ENCODE data around the gene B2M. TPM values are rescaled to one million over a fixed set of nuclear protein-coding genes. Genes with fewer than 3 reads are reported as not detected.
A peak's percentile ranks its signal among the peaks of the same experiment; 100 is the strongest.

Gene B2M
- 1,000 to 10,000 TPM; 5,611 to 6,275 TPM for total RNA-seq

- Mint-ChIP-seq H3K36me3 (ENCODE audit: insufficient read depth in 2 of 2) (peaks cover 43 to 58% of the 10 kb centered on the region in 2 donors), H3K4me3 (peak within 1 kb of the TSS; percentile 85 to 99), H3K9me3 (no peaks in the 10 kb centered on the region), H3K27ac (peak within 1 kb of the TSS; percentile 100), H3K27me3 (ENCODE audit: low read depth) (no peaks in the 10 kb centered on the region), H3K4me1 (ENCODE audit: low read depth) (peaks cover 34% of the 10 kb centered on the region)
- DNase-seq (peak; percentile 94 to 96), ATAC-seq (replicated peaks in 1 of 2) (peak; percentile 84 to 87)
Observed at GRCh38 chr15:44711096-44711742, at the start of gene B2M, which contains the start of gene PATL2. Gene B2M (plus strand): TSS chr15:44711517. CDS start chr15:44711547, 30 bp downstream. Gene PATL2 (minus strand): TSS chr15:44711323. CDS start chr15:44676490, 34,833 bp downstream.

- ATAC-seq (replicated peaks in 1 of 2) (no peak), DNase-seq (no peak)
- Mint-ChIP-seq H3K9me3 (no peaks in the 10 kb centered on the region), H3K27me3 (ENCODE audit: low read depth) (no peaks in the 10 kb centered on the region), H3K4me3 (peak overlapping the region; percentile 96 to 100), H3K4me1 (ENCODE audit: low read depth) (peaks cover 66% of the 10 kb centered on the region), H3K27ac (peak overlapping the region; percentile 85), H3K36me3 (ENCODE audit: insufficient read depth in 2 of 2) (peaks cover 10 to 24% of the 10 kb centered on the region in 2 donors)
Observed at GRCh38 chr15:44661576-44661975, 49.7 kb upstream of the B2M start.

- Mint-ChIP-seq H3K36me3 (ENCODE audit: insufficient read depth in 2 of 2) (peaks cover 10 to 18% of the 10 kb centered on the region in 2 donors), H3K4me1 (ENCODE audit: low read depth) (peaks cover 69% of the 10 kb centered on the region), H3K9me3 (no peaks in the 10 kb centered on the region), H3K27ac (peak overlapping the region; percentile 100), H3K27me3 (ENCODE audit: low read depth) (no peaks in the 10 kb centered on the region), H3K4me3 (peak overlapping the region; percentile 96 to 100)
- ATAC-seq (replicated peaks in 1 of 2) = peak; percentile 62 to 70
- DNase-seq = peak; percentile 85 to 90
Observed at GRCh38 chr15:44662478-44663409, 48.6 kb upstream of the B2M start.

- DNase-seq (peak; percentile 97), ATAC-seq (replicated peaks in 1 of 2) (peak; percentile 83 to 85)
- H3K27ac Mint-ChIP-seq = peak within 1 kb of the TSS; percentile 100
- peaks cover 76% of the 10 kb centered on the region for H3K4me1 Mint-ChIP-seq (ENCODE audit: low read depth)
- H3K27me3 Mint-ChIP-seq (ENCODE audit: low read depth) = no peaks in the 10 kb centered on the region
- H3K36me3 Mint-ChIP-seq (ENCODE audit: insufficient read depth in 2 of 2) = peaks cover 10 to 16% of the 10 kb centered on the region in 2 donors
- H3K9me3 Mint-ChIP-seq = no peaks in the 10 kb centered on the region
- peak within 1 kb of the TSS; percentile 96 to 100 for H3K4me3 Mint-ChIP-seq
Observed at GRCh38 chr15:44663410-44664308, 47.7 kb upstream of the B2M start, which contains the start of gene SPG11. Gene SPG11 (minus strand): TSS chr15:44663662. CDS start chr15:44663647, 15 bp downstream.

GRCh38 chr15:44666210-44667038 lies 44.9 kb upstream of the B2M start:
- Mint-ChIP-seq H3K4me1 (ENCODE audit: low read depth) (peaks cover 81% of the 10 kb centered on the region), H3K27me3 (ENCODE audit: low read depth) (no peaks in the 10 kb centered on the region), H3K27ac (peak overlapping the region; percentile 99), H3K9me3 (no peaks in the 10 kb centered on the region), H3K36me3 (ENCODE audit: insufficient read depth in 2 of 2) (peaks cover 5% of the 10 kb centered on the region in 2 donors), H3K4me3 (peak overlapping the region; percentile 92 to 96)
- ATAC-seq (replicated peaks in 1 of 2) (no peak), DNase-seq (peak in 1 of 2 donors; percentile 31)

GRCh38 chr15:44667039-44667360 lies 44.3 kb upstream of the B2M start:
- Mint-ChIP-seq H3K4me3 (peak overlapping the region; percentile 92 to 96), H3K27me3 (ENCODE audit: low read depth) (no peaks in the 10 kb centered on the region), H3K27ac (peak overlapping the region; percentile 99), H3K9me3 (no peaks in the 10 kb centered on the region), H3K4me1 (ENCODE audit: low read depth) (peaks cover 82% of the 10 kb centered on the region), H3K36me3 (ENCODE audit: insufficient read depth in 2 of 2) (peaks cover 5% of the 10 kb centered on the region in 2 donors)
- DNase-seq (no peak), ATAC-seq (replicated peaks in 1 of 2) (no peak)

GRCh38 chr15:44668921-44669320 lies 42.4 kb upstream of the B2M start:
- H3K4me1 Mint-ChIP-seq (ENCODE audit: low read depth) = peaks cover 88% of the 10 kb centered on the region

GRCh38 chr15:44670087-44670950 lies 41.0 kb upstream of the B2M start:
- DNase-seq = no peak
- Mint-ChIP-seq H3K36me3 (ENCODE audit: insufficient read depth in 2 of 2) (peaks cover 0 to 1% of the 10 kb centered on the region in 2 donors), H3K27ac (peak overlapping the region; percentile 91), H3K4me3 (peak overlapping the region in 1 of 2 donors; percentile 51), H3K27me3 (ENCODE audit: low read depth) (no peaks in the 10 kb centered on the region), H3K4me1 (ENCODE audit: low read depth) (peaks cover 84% of the 10 kb centered on the region), H3K9me3 (no peaks in the 10 kb centered on the region)
- ATAC-seq (replicated peaks in 1 of 2) = no peak

More at GRCh38 chr15:44668921-44669320, 42.4 kb upstream of the B2M start:
- H3K4me3 Mint-ChIP-seq = no peak overlapping the region
- H3K27me3 Mint-ChIP-seq (ENCODE audit: low read depth) = no peaks in the 10 kb centered on the region
- H3K36me3 Mint-ChIP-seq (ENCODE audit: insufficient read depth in 2 of 2) = peaks cover under 1 to 1% of the 10 kb centered on the region in 2 donors
- no peaks in the 10 kb centered on the region for H3K9me3 Mint-ChIP-seq
- ATAC-seq (replicated peaks in 1 of 2) = no peak
- H3K27ac Mint-ChIP-seq = peak overlapping the region; percentile 4
- no peak for DNase-seq

- H3K27ac Mint-ChIP-seq = no peak overlapping the region
- peaks cover 85% of the 10 kb centered on the region for H3K4me1 Mint-ChIP-seq (ENCODE audit: low read depth)
- DNase-seq (no peak), ATAC-seq (replicated peaks in 1 of 2) (no peak)
- no peaks in the 10 kb centered on the region for H3K27me3 Mint-ChIP-seq (ENCODE audit: low read depth)
- no peak overlapping the region for H3K4me3 Mint-ChIP-seq
- H3K36me3 Mint-ChIP-seq (ENCODE audit: insufficient read depth in 2 of 2) = peaks cover 0 to 1% of the 10 kb centered on the region in 2 donors
- no peaks in the 10 kb centered on the region for H3K9me3 Mint-ChIP-seq
Observed at GRCh38 chr15:44673639-44674038, 37.7 kb upstream of the B2M start.

- no peak for ATAC-seq (replicated peaks in 1 of 2)
- Mint-ChIP-seq H3K27me3 (ENCODE audit: low read depth) (no peaks in the 10 kb centered on the region), H3K36me3 (ENCODE audit: insufficient read depth in 2 of 2) (peaks cover 0 to 1% of the 10 kb centered on the region in 2 donors)
Observed at GRCh38 chr15:44675911-44676310, 35.4 kb upstream of the B2M start.

GRCh38 chr15:44676676-44677075 lies 34.6 kb upstream of the B2M start:
- Mint-ChIP-seq H3K36me3 (ENCODE audit: insufficient read depth in 2 of 2) (peaks cover 0 to 1% of the 10 kb centered on the region in 2 donors), H3K4me3 (peak overlapping the region; percentile 82 to 83), H3K9me3 (no peaks in the 10 kb centered on the region), H3K27ac (peak overlapping the region; percentile 87), H3K4me1 (ENCODE audit: low read depth) (peaks cover 78% of the 10 kb centered on the region), H3K27me3 (ENCODE audit: low read depth) (no peaks in the 10 kb centered on the region)
- ATAC-seq (replicated peaks in 1 of 2) = peak; percentile 66 to 74
- DNase-seq = peak; percentile 62 to 66

More at GRCh38 chr15:44675911-44676310, 35.4 kb upstream of the B2M start:
- DNase-seq = no peak
- H3K4me1 Mint-ChIP-seq (ENCODE audit: low read depth) = peaks cover 79% of the 10 kb centered on the region
- H3K4me3 Mint-ChIP-seq = peak overlapping the region; percentile 82 to 83
- no peaks in the 10 kb centered on the region for H3K9me3 Mint-ChIP-seq
- peak overlapping the region; percentile 87 for H3K27ac Mint-ChIP-seq
